GM18526 (cell line): ENCODE measurements around the gene RAB10.

ENCODE experiments used
- POLR2A ChIP-seq: IDR thresholded peaks from 3 replicates; pipeline ENCODE4 v1.6.1; 2011; ENCODE audit not compliant: insufficient read length; ENCODE audit errors: extremely low read depth

RAB10 gene

DNA sequence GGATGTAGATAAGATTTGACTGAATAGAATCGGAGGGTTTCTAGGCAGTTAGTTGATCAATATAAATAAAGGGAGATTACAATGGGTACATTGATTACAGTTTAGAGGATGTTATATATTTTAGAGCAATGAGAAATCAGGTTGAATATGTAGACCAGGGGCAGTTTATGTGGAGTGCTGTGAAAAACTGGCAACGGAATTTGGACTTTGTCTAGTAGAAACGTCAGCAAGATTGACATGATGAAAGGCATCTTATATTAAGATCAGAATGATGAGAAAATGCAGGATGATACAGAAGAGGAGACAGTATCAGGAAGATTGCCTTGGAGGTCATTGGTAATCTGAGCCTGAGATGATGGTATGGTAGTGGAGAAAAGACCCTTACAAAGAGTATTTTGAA lies 39.9 kb downstream of the RAB10 start:
- TF ChIP-seq POLR2A: no peak

DNA sequence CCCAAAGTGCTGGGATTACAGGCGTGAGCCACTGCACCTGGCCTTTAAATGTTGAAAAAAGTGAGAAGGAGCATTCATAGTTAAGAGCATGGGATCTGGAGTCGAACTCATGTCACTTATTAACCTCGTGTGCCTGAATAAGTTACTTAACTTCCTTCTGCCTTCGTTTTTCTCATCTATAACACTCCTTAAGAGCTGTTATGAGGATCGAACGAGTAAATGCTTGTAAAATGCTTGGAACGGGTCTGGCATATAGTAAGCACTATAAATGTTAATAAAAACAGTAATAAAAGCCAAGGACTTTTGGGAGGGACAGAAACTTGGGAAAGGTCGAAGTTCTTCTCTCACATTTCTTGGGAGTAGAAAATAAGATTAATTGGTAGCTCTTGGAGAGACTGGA lies 40.8 kb downstream of the RAB10 start:
- no peak for TF ChIP-seq POLR2A

DNA sequence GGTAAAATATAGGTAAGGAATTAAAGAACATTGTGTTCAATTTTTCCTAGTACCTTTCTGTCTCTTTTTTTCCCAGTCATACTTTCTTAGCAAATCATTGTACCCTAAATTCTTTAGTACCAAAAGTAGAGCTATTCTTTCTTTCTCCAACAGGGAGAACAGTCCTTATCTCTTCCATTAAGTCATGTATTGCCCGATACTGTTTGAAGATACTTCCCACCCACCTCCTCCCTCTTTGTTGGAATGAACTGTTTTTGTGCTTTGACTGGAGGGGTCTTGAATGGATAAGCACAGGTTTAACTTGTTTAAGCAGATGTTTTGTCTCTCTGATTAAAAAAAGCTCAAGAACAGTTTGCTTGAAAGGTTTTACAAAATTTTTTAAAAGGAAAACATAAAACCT lies 41.3 kb downstream of the RAB10 start:
- no peak for TF ChIP-seq POLR2A

DNA sequence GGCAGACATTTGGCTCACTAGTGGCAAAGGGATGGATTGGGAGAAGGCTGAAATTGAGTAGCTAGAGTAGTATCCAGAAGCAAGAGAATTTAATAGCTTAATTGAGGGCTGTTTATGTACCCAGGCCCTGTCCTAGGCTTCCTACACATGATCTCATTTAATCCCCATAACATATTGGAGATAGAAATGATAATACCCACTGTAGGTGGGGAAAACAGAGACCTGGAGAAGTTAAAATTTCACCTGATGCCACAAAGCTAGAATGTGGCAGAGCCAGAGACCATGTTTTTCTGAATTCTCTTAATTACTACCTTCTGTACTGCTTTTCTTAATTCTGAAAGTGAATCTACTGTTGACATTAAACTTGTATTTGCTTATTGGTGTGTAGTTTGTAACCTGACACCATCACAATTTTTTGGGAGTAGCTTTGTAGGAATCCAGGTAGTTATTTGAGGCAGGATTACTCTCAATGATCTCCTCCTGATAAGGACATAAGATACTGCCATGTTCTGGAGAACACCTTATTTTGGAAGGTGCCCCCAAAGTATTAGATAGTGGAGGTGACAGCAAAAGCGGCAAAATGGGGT lies 42.2 kb downstream of the RAB10 start:
- TF ChIP-seq POLR2A: no peak

DNA sequence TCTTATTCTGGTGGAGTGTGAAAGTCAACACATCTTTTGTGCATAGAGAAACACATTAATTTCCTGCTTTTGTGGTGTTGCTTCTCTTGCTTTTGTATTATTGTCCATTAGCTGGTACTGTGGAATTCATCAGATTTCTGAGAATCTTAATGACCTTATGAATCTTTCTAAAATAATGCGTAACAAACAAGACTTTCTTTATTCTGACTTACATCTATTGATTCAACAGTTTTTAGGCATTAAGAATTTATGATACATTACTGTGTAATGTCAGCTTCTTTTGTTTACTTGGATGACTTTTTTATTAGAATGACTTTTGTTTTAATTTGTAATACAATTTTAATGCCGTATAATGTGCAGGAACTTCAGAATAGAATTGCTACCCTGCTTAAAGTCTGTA lies 43.4 kb downstream of the RAB10 start:
- no peak for TF ChIP-seq POLR2A

DNA sequence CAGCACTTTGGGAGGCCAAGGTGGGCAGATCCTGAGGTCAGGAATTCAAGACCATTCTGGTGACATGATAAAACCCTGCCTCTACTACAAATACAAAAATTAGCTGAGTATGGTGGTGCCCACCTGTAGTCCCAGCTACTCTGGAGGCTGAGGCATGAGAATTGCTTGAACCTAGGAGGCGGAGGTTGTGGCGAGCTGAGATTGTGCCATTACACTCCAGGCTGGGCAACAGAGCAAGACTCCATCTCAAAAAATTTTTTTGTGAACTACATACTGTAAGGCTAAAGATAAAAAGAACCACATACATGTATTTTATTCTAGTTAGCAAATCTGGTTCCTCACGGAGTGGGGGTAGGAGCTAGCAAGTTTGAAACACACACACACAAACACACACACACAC lies 45.1 kb downstream of the RAB10 start:
- no peak for TF ChIP-seq POLR2A

DNA sequence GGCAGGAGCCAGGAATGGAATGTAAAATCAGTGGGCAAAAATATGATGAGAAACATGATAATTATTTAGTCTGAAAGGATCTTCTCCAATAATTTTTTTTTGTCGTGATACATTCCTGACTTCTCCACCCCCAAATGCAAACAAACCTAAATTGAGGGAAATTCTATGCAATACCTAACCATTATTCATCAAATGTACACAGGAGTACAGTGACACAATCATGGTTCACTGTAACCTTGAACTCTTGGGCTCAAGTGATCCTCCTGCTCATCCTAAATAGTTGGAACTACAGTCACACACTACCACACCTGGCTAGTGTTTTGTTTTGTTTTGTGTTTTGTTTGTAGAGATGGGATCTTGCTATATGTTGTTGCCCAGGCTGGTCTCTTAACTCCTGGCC lies 46.5 kb downstream of the RAB10 start:
- no peak for TF ChIP-seq POLR2A

DNA sequence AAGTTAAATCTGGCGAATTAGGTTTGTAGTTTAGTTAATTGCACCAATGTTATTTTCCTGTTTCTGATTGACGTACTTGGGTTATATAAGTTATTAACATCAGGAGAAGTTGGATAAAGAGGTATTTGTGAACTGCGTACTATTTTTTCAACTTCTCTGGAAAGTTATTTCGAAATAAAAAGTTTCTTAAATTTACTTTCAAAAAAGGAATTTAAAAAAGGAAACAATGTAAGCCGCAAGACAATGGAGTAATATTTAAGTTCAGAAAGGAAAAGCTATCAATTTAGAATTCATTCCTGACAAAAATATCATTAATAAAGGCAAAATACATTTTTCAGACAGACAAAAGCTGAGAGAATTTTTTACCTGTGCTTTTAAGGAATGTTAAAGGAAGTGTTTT lies 47.7 kb downstream of the RAB10 start:
- TF ChIP-seq POLR2A: no peak

DNA sequence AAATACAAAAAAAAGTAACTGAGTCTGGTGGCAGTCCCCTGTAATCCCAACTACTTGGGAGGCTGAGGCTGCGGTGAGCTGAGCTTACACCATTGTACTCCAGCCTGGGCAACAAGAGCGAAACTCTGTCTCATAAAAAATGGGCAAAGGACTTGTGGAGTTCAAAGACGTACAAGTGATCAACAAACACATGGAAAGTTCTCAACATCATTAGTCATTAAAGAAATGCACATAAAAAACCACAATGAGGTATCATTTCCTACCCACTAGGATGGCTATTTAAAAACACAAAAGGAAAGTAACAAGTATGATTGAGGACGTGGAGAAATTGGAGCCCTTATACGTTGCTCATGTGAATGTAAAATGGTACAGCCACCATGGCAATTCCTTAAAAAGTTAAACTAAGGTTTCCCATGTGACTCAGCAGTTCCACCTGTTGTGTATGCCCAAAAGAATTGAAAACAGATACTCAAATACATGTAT lies 52.3 kb downstream of the RAB10 start:
- no peak for TF ChIP-seq POLR2A

DNA sequence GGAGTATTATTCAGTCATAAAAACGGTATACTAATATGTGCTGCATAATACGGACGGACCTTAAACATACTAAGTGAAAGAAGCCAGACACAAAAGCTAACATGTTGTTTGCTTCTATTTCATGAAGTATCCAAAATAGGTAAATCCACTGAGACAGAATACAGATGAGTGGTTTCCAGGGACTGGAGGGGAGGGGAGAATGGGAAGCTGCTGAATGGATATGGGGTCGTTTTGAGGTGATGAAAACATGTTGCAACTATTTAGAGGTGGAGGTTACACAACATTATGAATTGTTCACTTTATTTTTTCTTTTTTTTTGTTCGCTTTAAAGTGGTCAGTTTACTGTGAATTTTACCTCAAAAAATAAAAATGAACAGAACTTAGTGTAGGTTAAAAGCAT lies 52.9 kb downstream of the RAB10 start:
- TF ChIP-seq POLR2A: no peak

DNA sequence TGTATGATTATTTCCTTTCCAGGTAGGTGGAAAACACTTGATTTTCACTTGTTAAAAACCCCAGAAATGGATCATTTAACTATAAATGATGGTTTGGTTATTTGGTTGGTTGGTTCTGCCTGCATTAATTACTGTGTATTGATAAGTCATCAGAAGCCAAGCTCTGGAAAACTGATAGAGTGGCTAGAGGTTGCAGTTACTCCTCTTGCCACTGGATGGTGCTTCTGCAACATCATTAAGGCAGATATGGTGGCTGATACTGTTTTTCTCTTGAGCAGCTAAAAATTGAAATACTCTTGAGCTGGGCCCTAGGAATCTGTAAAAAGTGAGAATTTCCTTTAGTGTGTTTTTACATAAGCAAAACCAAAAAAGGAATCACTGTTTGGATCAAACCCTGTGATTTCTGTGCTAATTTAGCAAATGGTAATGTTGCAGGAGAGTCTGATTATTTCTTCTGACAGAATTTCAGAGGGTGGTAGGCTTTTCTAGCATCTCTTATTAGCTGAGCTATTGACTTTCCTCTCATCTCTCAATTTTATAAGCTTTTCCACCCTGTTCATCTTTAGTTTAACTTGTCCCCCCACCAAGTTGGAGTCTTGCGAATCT lies 54.3 kb downstream of the RAB10 start:
- no peak for TF ChIP-seq POLR2A

DNA sequence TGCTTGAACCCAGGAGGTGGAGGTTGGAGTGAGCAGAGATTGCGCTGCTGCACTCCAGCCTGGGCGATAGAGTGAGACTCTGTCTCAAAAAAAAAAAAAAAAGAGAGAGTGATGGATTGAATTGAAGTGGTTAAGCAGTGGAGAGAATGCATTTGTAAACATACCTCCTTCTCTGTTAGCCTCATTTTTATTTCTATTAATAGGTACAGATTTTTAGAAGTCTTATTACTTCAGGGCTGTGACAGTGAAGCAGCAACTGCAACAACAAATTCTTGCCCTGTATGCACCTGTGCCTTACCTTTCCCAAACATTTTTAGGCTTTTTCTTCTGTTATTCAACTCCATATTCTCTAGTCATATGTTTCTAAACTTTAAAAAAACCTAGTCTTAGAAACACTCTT lies 55.5 kb downstream of the RAB10 start:
- no peak for TF ChIP-seq POLR2A

DNA sequence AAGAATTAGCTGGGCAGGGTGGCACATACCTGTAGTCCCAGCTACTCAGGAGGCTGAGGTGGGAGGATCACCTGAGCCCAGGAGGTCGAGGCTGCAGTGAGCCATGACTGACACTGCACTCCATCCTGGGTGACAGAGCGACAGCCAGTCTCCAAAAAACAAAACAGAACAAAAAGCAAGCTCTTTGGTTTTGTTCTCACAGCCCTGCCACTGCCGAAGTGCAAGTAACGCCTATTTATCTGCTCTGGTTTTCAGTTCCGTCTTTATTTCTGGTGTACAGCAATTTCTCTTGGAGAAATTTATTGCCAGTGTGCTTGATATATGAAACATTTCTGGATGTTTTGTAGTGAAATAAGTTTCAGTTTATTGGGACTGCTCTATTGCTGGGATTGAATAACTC lies 61.9 kb downstream of the RAB10 start:
- TF ChIP-seq POLR2A: no peak

DNA sequence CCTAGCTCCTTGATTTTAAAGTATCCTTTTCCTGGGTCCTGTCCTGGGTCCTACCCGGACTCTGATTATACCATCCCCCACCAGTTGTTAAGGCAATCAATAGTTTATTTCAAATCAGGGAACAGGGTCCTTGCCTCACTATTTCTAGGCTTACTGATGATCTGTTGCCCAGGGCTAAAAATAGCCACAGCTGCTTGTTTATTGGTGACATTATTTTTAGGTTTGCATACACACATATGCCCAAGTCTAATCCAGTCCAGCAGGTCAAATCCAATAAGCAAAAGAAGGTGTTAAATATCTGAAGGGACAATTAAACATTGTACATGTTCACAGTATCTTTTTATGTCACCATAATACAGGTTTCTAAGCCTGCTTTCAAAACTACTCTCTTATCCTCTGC lies 66.0 kb downstream of the RAB10 start:
- no peak for TF ChIP-seq POLR2A

DNA sequence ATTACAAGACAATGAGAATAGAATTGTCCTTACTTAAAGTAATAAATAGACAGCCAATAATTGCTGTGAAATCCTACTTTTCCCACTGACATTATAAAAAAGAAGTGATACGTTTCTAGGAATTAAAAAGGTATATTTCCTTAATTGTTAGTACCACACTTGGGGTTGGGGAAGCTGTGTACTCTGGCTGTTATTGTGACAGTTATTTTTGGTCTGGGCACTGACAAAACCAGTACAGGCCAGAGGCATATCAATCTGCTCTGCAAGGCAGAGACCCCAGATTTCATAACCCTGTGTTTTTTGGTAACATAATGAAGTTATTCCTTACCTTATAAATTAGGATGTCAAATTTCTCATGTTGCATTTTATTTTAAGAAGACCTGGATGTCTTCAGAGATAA lies 66.5 kb downstream of the RAB10 start:
- TF ChIP-seq POLR2A: no peak

DNA sequence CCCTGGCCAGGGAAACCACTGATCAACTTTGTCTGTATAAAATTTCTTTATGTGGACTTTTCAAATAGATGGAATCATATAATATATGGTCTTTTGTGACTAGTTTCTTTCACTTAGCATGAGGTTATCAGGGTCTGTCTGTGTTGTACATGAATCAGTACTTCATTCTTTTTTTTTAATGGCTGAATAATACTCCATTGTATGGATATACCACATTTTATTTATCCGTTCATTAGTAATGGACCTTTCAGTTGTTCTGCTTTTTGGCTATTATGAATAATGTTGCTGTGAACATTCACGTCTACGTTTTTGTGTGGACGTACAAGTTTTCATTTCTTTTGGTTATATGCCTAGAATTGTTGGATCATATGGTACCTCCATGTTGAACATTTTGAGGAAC lies 69.9 kb downstream of the RAB10 start:
- no peak for TF ChIP-seq POLR2A

DNA sequence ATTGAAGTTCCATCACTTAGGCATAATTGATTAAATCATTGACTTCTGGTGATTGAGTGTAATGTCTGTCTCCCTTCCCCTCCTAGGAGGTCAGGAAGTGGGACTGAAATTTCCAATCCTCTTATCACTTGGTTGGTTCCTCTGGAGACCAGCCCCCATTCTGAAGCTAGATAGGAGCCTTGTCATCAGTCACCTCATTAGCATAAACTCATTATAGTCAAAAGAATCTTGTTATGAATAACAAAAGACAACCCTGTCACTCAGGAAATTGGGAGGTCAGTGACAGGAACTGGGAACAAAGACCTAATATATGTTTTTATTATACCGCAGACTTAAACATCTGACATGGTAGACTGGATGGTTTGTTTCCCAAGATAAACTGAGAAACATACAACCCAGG lies 78.3 kb downstream of the RAB10 start:
- TF ChIP-seq POLR2A: no peak

DNA sequence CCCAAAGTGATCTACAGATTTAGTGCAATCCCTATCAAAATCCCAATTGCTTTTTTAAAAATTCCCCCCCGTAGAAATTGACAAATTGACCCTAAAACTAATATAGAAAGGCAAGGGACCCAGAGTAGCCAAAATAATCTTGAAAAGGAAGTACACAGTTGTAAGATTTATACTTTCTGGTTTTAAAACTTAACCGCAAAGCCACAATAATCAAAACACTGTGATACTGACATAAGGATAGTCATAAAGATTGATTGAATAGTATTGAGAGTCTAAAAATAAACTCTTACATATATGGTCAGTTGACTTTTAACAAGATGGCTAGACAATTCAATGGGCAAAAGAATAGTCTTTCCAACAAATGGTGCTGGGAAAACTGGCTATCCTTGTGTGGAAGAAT lies 80.3 kb downstream of the RAB10 start:
- TF ChIP-seq POLR2A: no peak

DNA sequence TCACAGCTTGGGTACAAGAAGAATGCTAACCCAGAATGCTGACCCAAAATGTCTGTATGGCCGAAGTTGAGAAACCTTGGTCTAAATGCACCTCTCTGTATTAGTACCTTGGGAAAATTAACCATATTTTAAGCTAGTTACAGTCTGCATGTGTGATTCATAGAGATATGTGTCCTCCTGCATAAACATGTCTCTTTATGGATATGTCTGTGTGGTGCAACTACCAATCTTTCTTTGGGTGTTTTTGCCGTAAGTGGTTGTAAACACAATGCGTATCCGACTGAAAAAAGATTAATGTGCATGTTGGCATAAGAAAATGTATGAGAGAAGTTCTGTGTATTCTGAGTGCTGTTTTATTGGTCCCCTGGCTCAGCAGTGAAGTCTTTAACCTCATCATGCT lies 84.8 kb downstream of the RAB10 start:
- TF ChIP-seq POLR2A: no peak
